Measurements from ENCODE around the gene EMC8. TPM values are rescaled to one million over a fixed set of nuclear protein-coding genes. Genes with fewer than 3 reads are reported as not detected.

The EMC8 gene
- total RNA-seq, 1 experiment from 2014 or later: 57.9 TPM

DNA sequence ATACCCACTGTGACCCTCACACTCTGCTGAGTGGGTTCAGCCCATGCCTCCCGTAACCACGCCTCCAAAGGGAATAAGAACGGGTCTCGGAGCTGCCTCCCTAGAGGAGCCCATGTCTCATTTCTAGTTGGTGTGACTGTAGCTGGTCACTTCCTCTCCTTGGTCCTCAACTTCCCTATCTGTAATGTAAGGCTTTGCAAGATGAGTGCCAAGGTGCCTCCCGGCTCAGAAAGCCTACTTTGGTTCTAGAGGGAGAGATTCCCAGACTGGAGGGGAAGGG, 69.2 kb downstream of the EMC8 start:
- no peak for DNase-seq (ENCODE audit: low spot score)

- no peak for DNase-seq (ENCODE audit: low spot score)
Observed at GRCh38 chr16:85729452-85730185, 69.7 kb downstream of the EMC8 start.

GRCh38 chr16:85728879-85729278, 70.5 kb downstream of the EMC8 start:
- DNase-seq (ENCODE audit: low spot score): no peak

Other genes starting within 250 kb of the EMC8 start
- gene GSE1, start 186.2 kb downstream of the EMC8 start, total RNA-seq (2014; rRNA removed; shearing (Covaris generic)): 8.0 and 11.9 TPM in 2 replicates
- 50.8 and 58.9 TPM in 2 replicates for gene GINS2, start 110.6 kb downstream of the EMC8 start, total RNA-seq (2014; rRNA removed; shearing (Covaris generic))
- 4.7 and 5.8 TPM in 2 replicates for gene C16orf74, start 48.4 kb downstream of the EMC8 start, total RNA-seq (2014; rRNA removed; shearing (Covaris generic))
- gene COX4I1, start 151 bp upstream of the EMC8 start, total RNA-seq (2014; rRNA removed; shearing (Covaris generic)): 685 and 712 TPM in 2 replicates
- 1.7 and 1.9 TPM in 2 replicates for gene IRF8, start 99.6 kb upstream of the EMC8 start, total RNA-seq (2014; rRNA removed; shearing (Covaris generic))